NCI-H128 (cell line): ENCODE data around the gene AIG1.

Experiments
- DNase-seq: peaks from one replicate; lab custom pipeline; 2025; ENCODE audit not compliant: unreplicated experiment; lab: John Stamatoyannopoulos, UW

AIG1 gene

GRCh38 chr6:143192766-143193165, 132.1 kb downstream of the AIG1 start:
- DNase-seq: no peak

- no peak for DNase-seq
These were observed 132.9 kb downstream of the AIG1 start for GRCh38 chr6:143193571-143194094.

GRCh38 chr6:143194095-143194589, 133.5 kb downstream of the AIG1 start:
- no peak for DNase-seq

- DNase-seq: no peak
These were observed 134.7 kb downstream of the AIG1 start for GRCh38 chr6:143195349-143195845.

- DNase-seq: no peak
These were observed 136.0 kb downstream of the AIG1 start for GRCh38 chr6:143196525-143197225.

- DNase-seq: no peak
These were observed 136.7 kb downstream of the AIG1 start for GRCh38 chr6:143197377-143197776.

- DNase-seq: no peak
These were observed 137.6 kb downstream of the AIG1 start for GRCh38 chr6:143198312-143198711.

GRCh38 chr6:143199291-143199690, 138.6 kb downstream of the AIG1 start:
- no peak for DNase-seq

- DNase-seq: no peak
These were observed 139.6 kb downstream of the AIG1 start for GRCh38 chr6:143200167-143200770.

- DNase-seq: no peak
These were observed 143.4 kb downstream of the AIG1 start for GRCh38 chr6:143204045-143204444.

GRCh38 chr6:143205131-143205535, 144.4 kb downstream of the AIG1 start:
- no peak for DNase-seq

- DNase-seq: no peak
These were observed 144.9 kb downstream of the AIG1 start for GRCh38 chr6:143205585-143205984.

- DNase-seq: no peak
These were observed 145.3 kb downstream of the AIG1 start for GRCh38 chr6:143205991-143206390.

- no peak for DNase-seq
These were observed 145.9 kb downstream of the AIG1 start for GRCh38 chr6:143206550-143206949.

GRCh38 chr6:143210420-143210819, 149.7 kb downstream of the AIG1 start:
- DNase-seq: no peak

GRCh38 chr6:143213859-143214376, 153.2 kb downstream of the AIG1 start:
- no peak for DNase-seq

GRCh38 chr6:143215363-143215762, 154.7 kb downstream of the AIG1 start:
- no peak for DNase-seq

- DNase-seq: no peak
These were observed 155.1 kb downstream of the AIG1 start for GRCh38 chr6:143215771-143216170.

GRCh38 chr6:143218233-143218632, 157.5 kb downstream of the AIG1 start:
- DNase-seq: no peak

GRCh38 chr6:143221698-143222097, 161.0 kb downstream of the AIG1 start:
- DNase-seq: no peak

- DNase-seq: no peak
These were observed 161.6 kb downstream of the AIG1 start for GRCh38 chr6:143222310-143222709.

GRCh38 chr6:143222801-143223231, 162.1 kb downstream of the AIG1 start:
- no peak for DNase-seq
